SU-DHL-6 (cell line): ENCODE results near the gene WDR59.

Source experiments
- H2AFZ ChIP-seq: fragments of 200-600 bp; sonication (generic); 2 replicates; pipeline ENCODE4 v1.6.1; 2014; ENCODE audit warnings: low read depth, mild to moderate bottlenecking, moderate library complexity, mixed read lengths, antibody characterized with exemption, low read length; ENCODE audit not compliant: severe bottlenecking
- H3F3A ChIP-seq: fragments of 200-600 bp; shearing (Covaris generic); 2 replicates; pipeline ENCODE4 v1.6.0; 2016; ENCODE audit warnings: antibody characterized with exemption, mild to moderate bottlenecking; ENCODE audit not compliant: insufficient read depth
- H3K27ac ChIP-seq: fragments of 200-600 bp; sonication (generic); 2 replicates; pipeline ENCODE4 v1.5.1; 2016; ENCODE audit warnings: low read depth, mild to moderate bottlenecking, low read length, moderate library complexity, mixed read lengths
- H3K27me3 ChIP-seq: fragments of 200-600 bp; sonication (generic), shearing (Covaris generic); 2 replicates; pipeline ENCODE4 v1.6.0; 2014; ENCODE audit warnings: mild to moderate bottlenecking, low read length
- H3K36me3 ChIP-seq: fragments of 200-600 bp; sonication (generic); 2 replicates; pipeline ENCODE4 v1.6.1; 2014; ENCODE audit warnings: mild to moderate bottlenecking, low read length, mixed read lengths
- H3K4me2 ChIP-seq: fragments of 300-600, 200-600 bp; shearing (Covaris generic), sonication (generic); 2 replicates; pipeline ENCODE4 v1.6.0; 2014; ENCODE audit warnings: low read length, low read depth, mild to moderate bottlenecking; ENCODE audit not compliant: poor library complexity, severe bottlenecking
- H3K4me3 ChIP-seq: fragments of 200-600 bp; sonication (generic); 2 replicates; pipeline ENCODE4 v1.5.1; 2014; ENCODE audit warnings: antibody characterized with exemption, low read length, mild to moderate bottlenecking, mixed read lengths; ENCODE audit not compliant: insufficient read depth, poor library complexity, severe bottlenecking
- H3K79me2 ChIP-seq: fragments of 200-600 bp; sonication (generic); 2 replicates; pipeline ENCODE4 v1.6.1; 2014; ENCODE audit warnings: mild to moderate bottlenecking, low read length, moderate library complexity; ENCODE audit not compliant: insufficient read depth
- H3K9ac ChIP-seq: fragments of 200-600 bp; sonication (generic); 2 replicates; pipeline ENCODE4 v1.7.0; 2014; ENCODE audit warnings: mild to moderate bottlenecking, low read length
- H3K9me2 ChIP-seq: fragments of 200-600 bp; sonication (generic); replicated peaks from 2 replicates; pipeline ENCODE4 v1.6.1; 2014; ENCODE audit warnings: low read length; ENCODE audit not compliant: insufficient read depth
- H3K9me3 ChIP-seq: fragments of 200-600 bp; sonication (generic); 2 replicates; pipeline ENCODE4 v1.6.1; 2014; ENCODE audit warnings: low read length, mixed read lengths; ENCODE audit not compliant: insufficient read depth
- H4K20me1 ChIP-seq: fragments of 200-600 bp; sonication (generic); 2 replicates; pipeline ENCODE4 v1.6.1; 2014; ENCODE audit warnings: low read depth, mild to moderate bottlenecking, antibody characterized with exemption, low read length, moderate library complexity, mixed read lengths
- EZH2phosphoT487 ChIP-seq: fragments of 200-600 bp; sonication (generic), shearing (Covaris generic); conservative IDR thresholded peaks from 2 replicates; pipeline ENCODE4 v1.6.1; 2018; ENCODE audit warnings: mild to moderate bottlenecking, antibody characterized with exemption, low read length, moderate library complexity, mixed read lengths
- TF ChIP-seq, protein P1 (sequence below): fragments of 200-600 bp; sonication (generic); IDR thresholded peaks from one replicate; pipeline ENCODE4 v1.5.1; 2017; ENCODE audit warnings: antibody characterized with exemption, mild to moderate bottlenecking, low read length, moderate library complexity; ENCODE audit not compliant: insufficient read depth, poor library complexity, severe bottlenecking

WDR59 gene

GRCh38 chr16:74942977-74943918 is 41.7 kb downstream of the WDR59 start:
- Histone ChIP-seq H3K9ac (no peak overlapping the region), H3K36me3 (no peaks in the 10 kb centered on the region)

GRCh38 chr16:74942566-74942965 is 42.4 kb downstream of the WDR59 start:
- Histone ChIP-seq H3K4me2 (no peak overlapping the region), H4K20me1 (no peaks in the 10 kb centered on the region), H3K9ac (no peak overlapping the region), H2AFZ (no peak overlapping the region), H3K4me3 (no peak overlapping the region), H3K9me3 (no peaks in the 10 kb centered on the region), H3K79me2 (no peaks in the 10 kb centered on the region), H3F3A (no peaks in the 10 kb centered on the region), H3K27ac (no peak overlapping the region), H3K36me3 (no peaks in the 10 kb centered on the region), H3K9me2 (no peaks in the 10 kb centered on the region), H3K27me3 (no peaks in the 10 kb centered on the region)
- TF ChIP-seq, protein P1, sequence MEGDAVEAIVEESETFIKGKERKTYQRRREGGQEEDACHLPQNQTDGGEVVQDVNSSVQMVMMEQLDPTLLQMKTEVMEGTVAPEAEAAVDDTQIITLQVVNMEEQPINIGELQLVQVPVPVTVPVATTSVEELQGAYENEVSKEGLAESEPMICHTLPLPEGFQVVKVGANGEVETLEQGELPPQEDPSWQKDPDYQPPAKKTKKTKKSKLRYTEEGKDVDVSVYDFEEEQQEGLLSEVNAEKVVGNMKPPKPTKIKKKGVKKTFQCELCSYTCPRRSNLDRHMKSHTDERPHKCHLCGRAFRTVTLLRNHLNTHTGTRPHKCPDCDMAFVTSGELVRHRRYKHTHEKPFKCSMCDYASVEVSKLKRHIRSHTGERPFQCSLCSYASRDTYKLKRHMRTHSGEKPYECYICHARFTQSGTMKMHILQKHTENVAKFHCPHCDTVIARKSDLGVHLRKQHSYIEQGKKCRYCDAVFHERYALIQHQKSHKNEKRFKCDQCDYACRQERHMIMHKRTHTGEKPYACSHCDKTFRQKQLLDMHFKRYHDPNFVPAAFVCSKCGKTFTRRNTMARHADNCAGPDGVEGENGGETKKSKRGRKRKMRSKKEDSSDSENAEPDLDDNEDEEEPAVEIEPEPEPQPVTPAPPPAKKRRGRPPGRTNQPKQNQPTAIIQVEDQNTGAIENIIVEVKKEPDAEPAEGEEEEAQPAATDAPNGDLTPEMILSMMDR: no peak
- no peak for TF ChIP-seq EZH2phosphoT487

More at GRCh38 chr16:74942977-74943918, 41.7 kb downstream of the WDR59 start:
- no peak for TF ChIP-seq EZH2phosphoT487
- TF ChIP-seq, protein P1: no peak
- Histone ChIP-seq H3K4me2 (no peak overlapping the region), H3K27me3 (no peaks in the 10 kb centered on the region), H2AFZ (no peak overlapping the region), H3K9me3 (no peaks in the 10 kb centered on the region), H3K4me3 (no peak overlapping the region), H3K79me2 (no peaks in the 10 kb centered on the region), H3K27ac (no peak overlapping the region), H3F3A (no peaks in the 10 kb centered on the region), H3K9me2 (no peaks in the 10 kb centered on the region), H4K20me1 (no peaks in the 10 kb centered on the region)

DNA sequence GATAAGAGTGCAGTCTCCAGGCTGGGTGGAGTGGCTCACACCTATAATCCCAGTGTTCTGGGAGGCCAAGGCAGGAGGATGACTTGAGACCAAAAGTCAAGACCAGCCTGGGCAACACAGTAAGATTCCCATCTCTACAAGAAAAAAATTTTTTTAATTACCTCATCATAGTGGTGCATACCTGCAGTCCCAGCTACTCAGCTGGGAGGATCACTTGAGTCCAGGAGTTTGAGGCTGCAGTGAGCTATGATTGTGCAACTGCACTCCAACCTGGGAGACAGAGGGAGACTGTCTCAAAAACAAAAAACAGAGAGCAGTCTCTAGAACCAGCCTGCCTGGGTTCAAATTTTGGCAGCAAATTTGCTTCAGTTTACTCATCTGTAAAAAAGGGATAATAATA is 45.2 kb downstream of the WDR59 start:
- Histone ChIP-seq H3K4me3 (no peak overlapping the region), H3K9me2 (no peaks in the 10 kb centered on the region), H3K27me3 (no peaks in the 10 kb centered on the region), H3K27ac (no peak overlapping the region), H2AFZ (no peak overlapping the region), H3K9ac (no peak overlapping the region), H4K20me1 (no peaks in the 10 kb centered on the region), H3K36me3 (no peaks in the 10 kb centered on the region), H3K79me2 (no peaks in the 10 kb centered on the region), H3K9me3 (no peaks in the 10 kb centered on the region), H3F3A (no peaks in the 10 kb centered on the region), H3K4me2 (no peak overlapping the region)
- TF ChIP-seq, protein P1: no peak
- TF ChIP-seq EZH2phosphoT487: no peak
